ENCODE data around the gene JCHAIN. TPM values are rescaled to one million over a fixed set of nuclear protein-coding genes. Genes with fewer than 3 reads are reported as not detected.

JCHAIN gene
- total and polyA plus RNA-seq, 4 donors: 18.3 to 276 (median 111) TPM

DNA sequence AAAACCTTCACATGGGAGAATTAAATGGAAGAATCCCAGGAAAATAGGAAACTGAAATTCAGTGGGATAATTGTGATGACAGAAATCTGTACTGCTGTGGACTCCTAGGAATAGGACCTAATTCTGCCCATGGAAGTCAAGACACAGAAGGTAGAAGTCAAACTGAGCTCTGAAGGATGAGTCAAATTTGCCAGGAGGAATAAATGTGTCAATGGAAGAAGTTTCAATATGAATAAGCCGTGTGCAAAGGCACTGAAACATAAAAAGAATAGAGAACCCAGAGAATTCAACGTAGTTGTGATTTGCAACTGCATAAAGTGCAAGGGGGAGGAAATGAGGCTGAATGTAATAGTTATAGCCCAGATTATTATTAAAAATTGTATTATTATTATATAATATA is 26.1 kb downstream of the JCHAIN start:
- no peak for ATAC-seq (ENCODE audit: insufficient read depth, low FRiP score)
- DNase-seq: no peak
- H3K4me3 ChIP-seq: no peak overlapping the region
- peaks cover 0 to 3% (median 0%) of the 10 kb centered on the region in 4 donors for H3K36me3 ChIP-seq (ENCODE audit: control insufficient read depth in 4 of 4, insufficient read depth in 4 of 4, low read length in 4 of 4)
- H3K27me3 ChIP-seq (ENCODE audit: control insufficient read depth in 3 of 3, insufficient read depth in 3 of 3, low read length in 2 of 3): no peaks in the 10 kb centered on the region
- H3K9me3 ChIP-seq (ENCODE audit: control insufficient read depth in 4 of 4, insufficient read depth in 3 of 4, low read length in 3 of 4): no peaks in the 10 kb centered on the region
- TF ChIP-seq, protein P1, sequence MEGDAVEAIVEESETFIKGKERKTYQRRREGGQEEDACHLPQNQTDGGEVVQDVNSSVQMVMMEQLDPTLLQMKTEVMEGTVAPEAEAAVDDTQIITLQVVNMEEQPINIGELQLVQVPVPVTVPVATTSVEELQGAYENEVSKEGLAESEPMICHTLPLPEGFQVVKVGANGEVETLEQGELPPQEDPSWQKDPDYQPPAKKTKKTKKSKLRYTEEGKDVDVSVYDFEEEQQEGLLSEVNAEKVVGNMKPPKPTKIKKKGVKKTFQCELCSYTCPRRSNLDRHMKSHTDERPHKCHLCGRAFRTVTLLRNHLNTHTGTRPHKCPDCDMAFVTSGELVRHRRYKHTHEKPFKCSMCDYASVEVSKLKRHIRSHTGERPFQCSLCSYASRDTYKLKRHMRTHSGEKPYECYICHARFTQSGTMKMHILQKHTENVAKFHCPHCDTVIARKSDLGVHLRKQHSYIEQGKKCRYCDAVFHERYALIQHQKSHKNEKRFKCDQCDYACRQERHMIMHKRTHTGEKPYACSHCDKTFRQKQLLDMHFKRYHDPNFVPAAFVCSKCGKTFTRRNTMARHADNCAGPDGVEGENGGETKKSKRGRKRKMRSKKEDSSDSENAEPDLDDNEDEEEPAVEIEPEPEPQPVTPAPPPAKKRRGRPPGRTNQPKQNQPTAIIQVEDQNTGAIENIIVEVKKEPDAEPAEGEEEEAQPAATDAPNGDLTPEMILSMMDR (IDR thresholded peaks at IDR 0.05; ENCODE audit: control extremely low read depth, extremely low read depth): no peak
- 84 to 95% methylated on average over 2 of the region's 2 CpGs for WGBS, 2 donors
- H3K27ac ChIP-seq (ENCODE audit: low read depth in 1 of 2, low read length in 1 of 2): no peak overlapping the region
- H3K9ac ChIP-seq (ENCODE audit: insufficient read depth in 1 of 2, low read length in 2 of 2): no peak overlapping the region
- peaks cover 0 to 8% (median 0%) of the 10 kb centered on the region in 5 donors for H3K4me1 ChIP-seq (ENCODE audit: control insufficient read depth in 5 of 5, insufficient read depth in 5 of 5, low read length in 5 of 5)

DNA sequence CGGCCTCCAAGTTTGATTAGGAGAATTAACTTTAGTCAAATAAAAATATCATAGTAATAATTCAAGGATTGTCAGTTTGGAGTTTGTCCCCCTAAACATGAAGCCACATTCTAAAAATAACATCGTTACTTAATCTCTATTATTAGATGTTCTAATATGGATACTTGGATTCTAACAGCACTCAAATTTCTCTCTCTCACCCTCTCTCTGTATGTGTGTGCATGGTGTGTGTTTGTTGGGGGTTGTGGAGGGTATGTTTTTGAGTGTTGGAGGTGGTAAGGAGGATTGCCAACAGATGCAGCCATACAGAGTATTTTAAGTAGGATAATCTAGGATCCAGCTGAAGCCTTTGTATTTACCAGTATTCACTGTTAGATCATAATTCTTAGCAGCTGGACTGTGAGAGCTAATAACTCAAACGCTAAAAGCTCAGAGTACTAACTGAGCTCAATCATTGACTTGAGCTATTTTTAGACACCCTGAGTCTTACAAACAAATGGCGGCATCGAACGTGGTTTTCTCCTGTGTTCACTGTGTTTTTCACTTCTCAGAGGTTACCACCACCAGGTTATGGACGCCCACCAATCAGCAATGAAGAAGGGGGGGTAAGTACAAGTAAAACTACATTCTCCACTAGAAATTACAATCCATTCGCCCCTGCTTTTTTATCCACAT is 28.9 kb downstream of the JCHAIN start:
- peaks cover 0 to 3% (median 0%) of the 10 kb centered on the region in 4 donors for H3K36me3 ChIP-seq (ENCODE audit: control insufficient read depth in 4 of 4, insufficient read depth in 4 of 4, low read length in 4 of 4)
- ATAC-seq (ENCODE audit: insufficient read depth, low FRiP score): no peak
- H3K27ac ChIP-seq (ENCODE audit: low read depth in 1 of 2, low read length in 1 of 2): peak overlapping the region in 1 of 2 donors; percentile 75
- no peak overlapping the region for H3K4me3 ChIP-seq
- H3K27me3 ChIP-seq (ENCODE audit: control insufficient read depth in 3 of 3, insufficient read depth in 3 of 3, low read length in 2 of 3): no peaks in the 10 kb centered on the region
- DNase-seq: peak in 2 of 3 donors; percentile 33 to 61
- H3K9me3 ChIP-seq (ENCODE audit: control insufficient read depth in 4 of 4, insufficient read depth in 3 of 4, low read length in 3 of 4): peaks cover 0 to 2% (median 0%) of the 10 kb centered on the region in 4 donors
- H3K9ac ChIP-seq (ENCODE audit: insufficient read depth in 1 of 2, low read length in 2 of 2): no peak overlapping the region
- 46 to 56% methylated on average over 8 of the region's 8 CpGs for WGBS, 2 donors
- H3K4me1 ChIP-seq (ENCODE audit: control insufficient read depth in 5 of 5, insufficient read depth in 5 of 5, low read length in 5 of 5): peaks cover 0 to 8% (median 0%) of the 10 kb centered on the region in 5 donors
- TF ChIP-seq, protein P1 (IDR thresholded peaks at IDR 0.05; ENCODE audit: control extremely low read depth, extremely low read depth): no peak

DNA sequence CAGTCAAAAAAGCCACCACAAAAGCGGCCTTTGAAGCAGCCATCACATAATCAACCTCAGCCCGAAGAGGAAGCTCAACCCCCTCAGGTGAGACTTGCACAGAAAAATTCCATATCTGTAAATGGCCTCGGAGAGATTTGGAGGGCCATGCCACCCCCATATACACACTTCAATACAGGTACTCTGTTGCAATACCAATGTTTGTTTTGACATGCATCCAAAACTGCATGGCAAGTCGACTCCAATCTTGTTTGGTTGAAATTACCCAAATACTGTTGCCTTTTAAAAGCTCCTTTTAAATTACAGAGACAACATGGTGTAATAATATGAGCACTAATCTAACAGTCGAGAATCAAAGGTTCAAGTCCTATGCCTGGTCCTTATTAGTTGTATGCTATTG is 31.8 kb downstream of the JCHAIN start:
- no peak for ATAC-seq (ENCODE audit: insufficient read depth, low FRiP score)
- Histone ChIP-seq H3K9me3 (ENCODE audit: control insufficient read depth in 4 of 4, insufficient read depth in 3 of 4, low read length in 3 of 4) (peaks cover 0 to 2% (median 0%) of the 10 kb centered on the region in 4 donors), H3K9ac (ENCODE audit: insufficient read depth in 1 of 2, low read length in 2 of 2) (no peak overlapping the region), H3K4me1 (ENCODE audit: control insufficient read depth in 5 of 5, insufficient read depth in 5 of 5, low read length in 5 of 5) (peaks cover 0 to 8% (median 0%) of the 10 kb centered on the region in 5 donors), H3K27me3 (ENCODE audit: control insufficient read depth in 3 of 3, insufficient read depth in 3 of 3, low read length in 2 of 3) (no peaks in the 10 kb centered on the region), H3K36me3 (ENCODE audit: control insufficient read depth in 4 of 4, insufficient read depth in 4 of 4, low read length in 4 of 4) (no peaks in the 10 kb centered on the region), H3K27ac (ENCODE audit: low read depth in 1 of 2, low read length in 1 of 2) (no peak overlapping the region), H3K4me3 (no peak overlapping the region)
- WGBS, 2 donors: 80 to 86% methylated on average over 5 of the region's 5 CpGs
- DNase-seq: no peak
- TF ChIP-seq, protein P1 (IDR thresholded peaks at IDR 0.05; ENCODE audit: control extremely low read depth, extremely low read depth): no peak

Measured in lung (tissue), 12 donors.